HepG2 (cell line): Measurements from ENCODE around the gene FIZ1. TPM values are rescaled to one million over a fixed set of nuclear protein-coding genes. Genes with fewer than 3 reads are reported as not detected.
A peak's percentile ranks its signal among the peaks of the same experiment; 100 is the strongest.

Experiments used
- ATF6 ChIP-seq: sonication (generic); formaldehyde crosslinking; conservative IDR thresholded peaks from 2 replicates; pipeline ENCODE4 v1.4.0; 2020; ENCODE audit warnings: missing genetic modification reagents
- E2F5 ChIP-seq: sonication (generic); formaldehyde crosslinking; conservative IDR thresholded peaks from 2 replicates; pipeline ENCODE4 v1.4.0; 2020; ENCODE audit warnings: missing genetic modification reagents
- HOMEZ ChIP-seq: IDR thresholded peaks from 2 replicates; pipeline ENCODE4 v1.6.1; 2016; ENCODE audit warnings: low read depth
- HOXA3 ChIP-seq: sonication (generic); formaldehyde crosslinking; IDR thresholded peaks from 2 replicates; pipeline ENCODE4 v1.5.0; 2020; ENCODE audit warnings: missing genetic modification reagents
- HOXD1 ChIP-seq: sonication (generic); formaldehyde crosslinking; IDR thresholded peaks from 2 replicates; pipeline ENCODE4 v1.5.0; 2020; ENCODE audit warnings: missing genetic modification reagents
- LBX2 ChIP-seq: sonication (generic); formaldehyde crosslinking; IDR thresholded peaks from 2 replicates; pipeline ENCODE4 v1.5.0; 2020; ENCODE audit warnings: missing genetic modification reagents, mild to moderate bottlenecking, borderline replicate concordance
- MED13 ChIP-seq: sonication (generic); formaldehyde crosslinking; IDR thresholded peaks from 2 replicates; pipeline ENCODE4 v1.5.0; 2020; ENCODE audit warnings: missing genetic modification reagents
- MXD1 ChIP-seq: sonication (generic); formaldehyde crosslinking; IDR thresholded peaks from 2 replicates; pipeline ENCODE4 v1.4.0; 2020; ENCODE audit warnings: mild to moderate bottlenecking, missing genetic modification reagents
- NCOR1 ChIP-seq: fragments of 200-600 bp; sonication (generic); IDR thresholded peaks from 2 replicates; pipeline ENCODE4 v1.7.0; 2017; ENCODE audit warnings: antibody characterized with exemption, low read length, borderline replicate concordance
- NFIC ChIP-seq: IDR thresholded peaks from 2 replicates; pipeline ENCODE4 v1.6.1; 2012; ENCODE audit warnings: mild to moderate bottlenecking, low read length, inconsistent platforms
- NONO ChIP-seq, 2 experiments: fragments of 450-650 bp in 1 of 2; sonication (generic) in 1 of 2; formaldehyde crosslinking in 1 of 2; IDR thresholded peaks in 1 of 2; conservative IDR thresholded peaks in 1 of 2; 2 replicates each; pipeline versions ENCODE4 v1.6.1 to v1.8.0; 2017 to 2022; ENCODE audit warnings: mild to moderate bottlenecking in 1 of 2, missing genetic modification reagents in 1 of 2, moderate library complexity in 1 of 2
- NR1H2 ChIP-seq: sonication (generic); formaldehyde crosslinking; IDR thresholded peaks from 2 replicates; pipeline ENCODE4 v1.8.1; 2022; ENCODE audit warnings: low read depth, missing genetic modification reagents, borderline replicate concordance
- RELA ChIP-seq: sonication (generic); formaldehyde crosslinking; IDR thresholded peaks from 2 replicates; pipeline ENCODE4 v1.4.0; 2020; ENCODE audit warnings: missing genetic modification reagents
- RNF2 ChIP-seq: fragments of 450-650 bp; conservative IDR thresholded peaks from 2 replicates; pipeline ENCODE4 v1.6.1; 2016; ENCODE audit warnings: low read depth
- TCF7L2 ChIP-seq: IDR thresholded peaks from 2 replicates; pipeline ENCODE4 v1.6.1; 2011; ENCODE audit warnings: mild to moderate bottlenecking, low read depth, low read length, moderate library complexity
- TRAFD1 ChIP-seq: sonication (generic); formaldehyde crosslinking; IDR thresholded peaks from 2 replicates; pipeline ENCODE4 v1.5.1; 2020; ENCODE audit warnings: missing genetic modification reagents, mild to moderate bottlenecking, borderline replicate concordance
- YEATS4 ChIP-seq: sonication (generic); formaldehyde crosslinking; IDR thresholded peaks from 2 replicates; pipeline ENCODE4 v1.4.0; 2020; ENCODE audit warnings: missing genetic modification reagents, borderline replicate concordance
- ZNF101 ChIP-seq: sonication (generic); formaldehyde crosslinking; IDR thresholded peaks from 2 replicates; pipeline ENCODE4 v1.4.0; 2020; ENCODE audit warnings: mild to moderate bottlenecking, low read depth, missing genetic modification reagents, borderline replicate concordance
- ZNF143 ChIP-seq: sonication (generic); formaldehyde crosslinking; IDR thresholded peaks from 2 replicates; pipeline ENCODE4 v1.4.0; 2020; ENCODE audit warnings: missing genetic modification reagents
- ZNF441 ChIP-seq: sonication (generic); formaldehyde crosslinking; IDR thresholded peaks from 2 replicates; pipeline ENCODE4 v1.7.0; 2021; ENCODE audit warnings: missing genetic modification reagents, borderline replicate concordance
- ZNF496 ChIP-seq: sonication (generic); formaldehyde crosslinking; IDR thresholded peaks from 2 replicates; pipeline ENCODE4 v1.8.1; 2023; ENCODE audit warnings: mild to moderate bottlenecking, moderate library complexity, missing genetic modification reagents; ENCODE audit not compliant: insufficient replicate concordance
- ZSCAN25 ChIP-seq: sonication (generic); formaldehyde crosslinking; IDR thresholded peaks from 2 replicates; pipeline ENCODE4 v1.8.0; 2022; ENCODE audit warnings: mild to moderate bottlenecking, missing genetic modification reagents
- polyA plus RNA-seq, 8 experiments: library from polyadenylated mRNA; depleted of rRNA in 3 of 8; stranded (reverse) in 7 of 8; unstranded in 1 of 8; fragments of >200 nt; fragmentation: Illumina TruSeq in 4 of 8; extraction: Trizol in 4 of 8; gene quantifications; 2 replicates each; pipeline versions ENCODE4 v1.2.1 to v1.2.3, GENCODE V29; 2011 to 2016; ENCODE audit warnings: low read depth in 4 of 8, missing spikeins in 1 of 8, mixed read lengths in 1 of 8; ENCODE audit not compliant: insufficient read depth in 1 of 8
- total RNA-seq, 5 experiments: library from RNA; depleted of rRNA; stranded (reverse); fragments of >200 nt; fragmentation: Illumina TruSeq; extraction: Trizol; gene quantifications; 2 replicates each; pipeline ENCODE4 v1.2.3, GENCODE V29; 2016; ENCODE audit warnings: low read depth in 1 of 5

FIZ1 gene
- total and polyA plus RNA-seq, 2 of the 13 experiments (the other 11 are each of a cell fraction or from before 2014, with no cell fraction given): 3.6 to 5.9 TPM

GRCh38 chr19:55640577-55641425, 41.5 kb upstream of the FIZ1 start, which contains the start of gene ZNF580 (continued):
- TF ChIP-seq MXD1 (CRISPR knock-in tag) (no peak), NFIC (no peak), HOXA3 (CRISPR knock-in tag) (no peak), ZNF143 (CRISPR knock-in tag) (no peak), ZSCAN25 (CRISPR knock-in tag) (no peak), HOMEZ (CRISPR knock-in tag) (no peak), NONO (IDR thresholded peaks at IDR 0.05) (no peak), NONO (CRISPR knock-in tag; conservative IDR thresholded peaks at IDR 0.05) (no peak; the same call in 1 of the 2 replicates), RELA (no peak), NCOR1 (no peak), TCF7L2 (no peak), ZNF441 (CRISPR knock-in tag) (0 out of 2 replicates have a peak, but pooled peaks have one; percentile 9), TRAFD1 (CRISPR knock-in tag) (no peak), LBX2 (CRISPR knock-in tag) (peak; percentile 10; the same call in 1 of the 2 replicates), MED13 (CRISPR knock-in tag) (0 out of 2 replicates have a peak, but pooled peaks have one; percentile 58), ZNF101 (CRISPR knock-in tag) (no peak), YEATS4 (CRISPR knock-in tag) (peak; percentile 47; the same call in 1 of the 2 replicates), ATF6 (CRISPR knock-in tag) (no peak), E2F5 (CRISPR knock-in tag) (no peak), ZNF496 (CRISPR knock-in tag) (no peak), RNF2 (no peak), HOXD1 (peak; percentile 68; the same call in 1 of the 2 replicates), NR1H2 (CRISPR knock-in tag) (no peak)
